Upper lobe of left lung (tissue), 6 donors: Measurements from ENCODE around the gene PRSS12. TPM values are rescaled to one million over a fixed set of nuclear protein-coding genes. Genes with fewer than 3 reads are reported as not detected.

ENCODE experiments used
- ATAC-seq, 2 donors: fragments of 200-7000 bp; cut with Tn5 transposase; one replicate each; pipeline ENCODE4 v1.9.1; 2022; ENCODE audit warnings: mild to moderate bottlenecking in 2 of 2, moderate library complexity in 2 of 2; ENCODE audit not compliant: low FRiP score in 2 of 2
- DNase-seq, 2 donors: peaks; one replicate each; pipeline ENCODE4 v3.0.0-alpha.2; 2019 to 2020
- H3K27ac ChIP-seq, 4 donors: fragments of 200-600 bp; sonication (generic); one replicate each; pipeline ENCODE4 v1.5.1; 2016 to 2019
- H3K27me3 ChIP-seq, 4 donors: fragments of 200-600 bp; sonication (generic); one replicate each; pipeline ENCODE4 v1.5.1; 2017 to 2019
- H3K36me3 ChIP-seq, 4 donors: fragments of 200-600 bp; sonication (generic); one replicate each; pipeline ENCODE4 v1.5.1; 2016 to 2019
- H3K4me1 ChIP-seq, 4 donors: fragments of 200-600 bp; sonication (generic); one replicate each; pipeline ENCODE4 v1.5.1; 2018 to 2019
- H3K4me3 ChIP-seq, 4 donors: fragments of 200-600 bp; sonication (generic); one replicate each; pipeline ENCODE4 v1.5.1; 2017 to 2019; ENCODE audit warnings: mild to moderate bottlenecking in 2 of 4, moderate library complexity in 1 of 4
- H3K9me3 ChIP-seq, 4 donors: fragments of 200-600 bp; sonication (generic); one replicate each; pipeline ENCODE4 v1.5.1; 2018 to 2019
- CTCF ChIP-seq, 6 experiments: fragments of 450-650 bp in 4 of 6; fragments of 200-600 bp in 2 of 6; sonication (generic) in 2 of 6; IDR thresholded peaks; one replicate each; pipeline ENCODE4 v1.5.1; 2016 to 2019; ENCODE audit warnings: antibody characterized with exemption in 6 of 6
- EP300 ChIP-seq, 4 donors: sonication (generic); formaldehyde crosslinking; IDR thresholded peaks; one replicate each; pipeline ENCODE4 v1.5.1; 2017; ENCODE audit warnings: antibody characterized with exemption in 4 of 4, control low read depth in 2 of 4
- POLR2A ChIP-seq, 4 donors: fragments of 450-650 bp; IDR thresholded peaks; one replicate each; pipeline ENCODE4 v1.5.1; 2016 to 2017; ENCODE audit warnings: antibody characterized with exemption in 4 of 4, mild to moderate bottlenecking in 2 of 4
- POLR2AphosphoS5 ChIP-seq, 2 donors: sonication (generic); formaldehyde crosslinking; IDR thresholded peaks; one replicate each; pipeline ENCODE4 v1.5.1; 2017; ENCODE audit warnings: antibody characterized with exemption in 2 of 2
- WGBS, 2 donors: methylation state at CpG; one replicate each; pipeline ENCODE4 v1.1.5; 2017 to 2018; 5-methylcytosine and 5-hydroxymethylcytosine counted together
- small RNA-seq, 4 donors: library from RNA; depleted of rRNA; stranded (forward); fragments of <200 nt; gene quantifications; one replicate each; pipeline ENCODE3, GENCODE V24; 2016
- total RNA-seq, 6 donors: library from RNA; depleted of rRNA in 4 of 6; stranded (reverse); fragments of >200 nt in 4 of 6; gene quantifications; one replicate each; pipeline versions ENCODE4 v1.1.0 to v1.2.1, GENCODE V29; 2016 to 2021
- donor health status: DM: no; HTN: no; CAD: no; lungs with moderate emphysema.
- donor health status: DM: no; HTN: yes; CAD: no; lungs with severe emphysema.

The PRSS12 gene
- total RNA-seq, 6 donors from 2014 or later: 6.8 to 27.2 (median 10.0) TPM

DNA sequence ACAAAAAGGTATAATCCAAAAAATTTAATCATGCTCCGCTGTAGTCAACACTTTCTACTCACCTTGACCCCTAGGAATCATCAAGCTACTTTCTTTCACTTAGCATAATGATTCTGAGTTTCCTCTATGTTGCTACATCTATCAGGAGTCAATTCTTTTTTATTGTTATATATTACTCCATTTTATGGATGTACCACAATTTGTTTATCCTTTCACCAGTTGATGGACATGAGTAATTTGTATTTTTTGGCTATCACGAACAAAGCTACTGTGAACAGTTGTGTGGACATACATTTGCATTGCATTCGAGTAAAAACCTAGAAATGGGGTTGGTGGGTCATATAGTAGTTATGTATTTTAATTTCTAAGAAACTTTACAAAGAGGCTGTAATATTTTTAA lies 102.9 kb downstream of the PRSS12 start:
- Histone ChIP-seq H3K27me3 (no peaks in the 10 kb centered on the region), H3K36me3 (no peaks in the 10 kb centered on the region), H3K27ac (no peak overlapping the region), H3K4me1 (no peaks in the 10 kb centered on the region), H3K4me3 (no peak overlapping the region), H3K9me3 (no peaks in the 10 kb centered on the region)
- 88 to 93% methylated on average over 3 of the region's 3 CpGs for WGBS, 2 donors
- ATAC-seq (no peak), DNase-seq (no peak)
- TF ChIP-seq POLR2A (IDR thresholded peaks at IDR 0.05) (no peak), POLR2AphosphoS5 (IDR thresholded peaks at IDR 0.05) (no peak), CTCF (IDR thresholded peaks at IDR 0.05) (no peak), EP300 (IDR thresholded peaks at IDR 0.05) (no peak)

DNA sequence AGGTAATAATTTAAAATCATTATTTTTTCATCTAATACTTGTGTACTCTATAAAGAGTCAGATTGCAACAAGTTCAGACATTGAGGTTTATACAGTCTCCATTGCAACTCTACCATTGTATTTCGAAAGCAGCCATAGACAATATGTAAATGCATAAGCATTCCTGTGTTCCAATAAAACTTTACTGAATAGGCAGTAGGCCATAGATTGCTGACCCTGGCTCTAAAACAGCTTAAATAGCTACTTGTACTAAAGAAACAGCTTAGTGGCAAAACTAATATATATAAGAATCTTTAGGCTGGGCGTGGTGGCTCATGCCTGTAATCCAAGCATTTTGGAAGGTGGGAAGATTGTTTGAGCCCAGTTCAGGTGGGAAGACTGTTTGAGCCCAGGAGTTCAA lies 115.3 kb downstream of the PRSS12 start:
- TF ChIP-seq CTCF (IDR thresholded peaks at IDR 0.05) (no peak), POLR2A (IDR thresholded peaks at IDR 0.05) (no peak)
- no peak overlapping the region for H3K27ac ChIP-seq
- H3K4me3 ChIP-seq: no peak overlapping the region
- no peaks in the 10 kb centered on the region for H3K4me1 ChIP-seq
- DNase-seq (no peak), ATAC-seq (no peak)
- H3K9me3 ChIP-seq: no peaks in the 10 kb centered on the region
- no peaks in the 10 kb centered on the region for H3K27me3 ChIP-seq
- no peaks in the 10 kb centered on the region for H3K36me3 ChIP-seq
- WGBS, 2 donors: 91 to 94% methylated on average over 2 of the region's 2 CpGs

DNA sequence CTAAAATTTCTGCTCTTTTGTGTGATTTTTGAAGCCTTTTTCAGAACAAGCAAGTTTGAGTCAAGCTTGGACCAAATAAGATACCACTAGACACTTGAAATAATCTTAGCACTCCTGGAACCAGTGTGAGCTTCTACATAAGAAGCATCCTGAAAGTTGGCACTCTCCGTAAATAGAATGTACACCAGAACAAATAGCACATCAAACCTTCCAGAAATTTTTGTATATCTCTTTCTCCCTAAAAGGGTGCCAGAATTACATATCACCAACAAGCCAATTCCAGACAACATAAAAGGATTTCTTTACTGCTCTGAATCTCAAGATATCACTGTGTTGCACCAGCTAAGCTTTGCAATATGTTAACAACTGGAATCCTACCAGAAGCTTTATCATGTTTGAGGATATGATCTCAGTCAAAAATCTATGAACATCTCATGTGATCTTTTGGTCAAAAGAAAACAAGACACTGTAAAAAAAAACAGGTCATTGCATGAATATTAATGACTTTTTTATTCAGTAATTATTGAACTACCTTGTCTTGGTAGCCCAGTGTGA lies 117.2 kb downstream of the PRSS12 start:
- ATAC-seq (no peak), DNase-seq (no peak)
- Histone ChIP-seq H3K27me3 (no peaks in the 10 kb centered on the region), H3K9me3 (no peaks in the 10 kb centered on the region), H3K36me3 (no peaks in the 10 kb centered on the region), H3K4me3 (no peak overlapping the region), H3K4me1 (no peaks in the 10 kb centered on the region), H3K27ac (no peak overlapping the region)
- no peak for TF ChIP-seq CTCF (IDR thresholded peaks at IDR 0.05)
- no peak for TF ChIP-seq POLR2AphosphoS5 (IDR thresholded peaks at IDR 0.05)
- no peak for TF ChIP-seq EP300 (IDR thresholded peaks at IDR 0.05)
- WGBS, 2 donors: 76 to 88% methylated on average over 1 of the region's 1 CpG

Small RNA genes lying within 50 kb of the gene (small RNA-seq; reads per million reads assigned to genes)
- 0 reads per million in 4 donors for gene SNORA24
